Measurements from ENCODE around the gene CHAMP1. TPM values are rescaled to one million over a fixed set of nuclear protein-coding genes. Genes with fewer than 3 reads are reported as not detected.

Gene CHAMP1
- total RNA-seq, 2 experiments from 2014 or later = 11.0 to 12.2 TPM

DNA sequence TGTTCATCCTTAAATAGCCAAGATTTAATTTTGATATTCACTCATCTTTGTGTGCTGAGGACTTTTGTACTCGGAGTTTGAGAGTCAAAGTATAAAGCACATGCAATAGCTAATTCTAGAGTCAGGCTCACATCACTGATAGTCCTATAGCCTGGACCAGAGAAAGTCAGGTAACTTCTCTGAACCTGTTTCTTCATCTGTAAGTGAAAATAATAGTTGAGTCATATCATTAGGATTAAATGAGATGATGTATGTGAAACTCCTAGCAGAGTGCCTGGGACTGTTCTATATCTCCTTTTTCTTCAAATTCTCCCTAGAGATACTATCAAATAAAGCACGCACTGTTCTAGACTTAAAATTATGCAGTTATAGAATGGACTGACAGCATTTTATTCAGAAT lies 9.0 kb downstream of the CHAMP1 start:
- TF ChIP-seq, protein P1, sequence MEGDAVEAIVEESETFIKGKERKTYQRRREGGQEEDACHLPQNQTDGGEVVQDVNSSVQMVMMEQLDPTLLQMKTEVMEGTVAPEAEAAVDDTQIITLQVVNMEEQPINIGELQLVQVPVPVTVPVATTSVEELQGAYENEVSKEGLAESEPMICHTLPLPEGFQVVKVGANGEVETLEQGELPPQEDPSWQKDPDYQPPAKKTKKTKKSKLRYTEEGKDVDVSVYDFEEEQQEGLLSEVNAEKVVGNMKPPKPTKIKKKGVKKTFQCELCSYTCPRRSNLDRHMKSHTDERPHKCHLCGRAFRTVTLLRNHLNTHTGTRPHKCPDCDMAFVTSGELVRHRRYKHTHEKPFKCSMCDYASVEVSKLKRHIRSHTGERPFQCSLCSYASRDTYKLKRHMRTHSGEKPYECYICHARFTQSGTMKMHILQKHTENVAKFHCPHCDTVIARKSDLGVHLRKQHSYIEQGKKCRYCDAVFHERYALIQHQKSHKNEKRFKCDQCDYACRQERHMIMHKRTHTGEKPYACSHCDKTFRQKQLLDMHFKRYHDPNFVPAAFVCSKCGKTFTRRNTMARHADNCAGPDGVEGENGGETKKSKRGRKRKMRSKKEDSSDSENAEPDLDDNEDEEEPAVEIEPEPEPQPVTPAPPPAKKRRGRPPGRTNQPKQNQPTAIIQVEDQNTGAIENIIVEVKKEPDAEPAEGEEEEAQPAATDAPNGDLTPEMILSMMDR (IDR thresholded peaks at IDR 0.05) = no peak
- H3K9me3 Mint-ChIP-seq = no peaks in the 10 kb centered on the region
- ChIA-PET POLR2A (no interaction called here), CTCF (no interaction called here)
- peaks cover 2% of the 10 kb centered on the region for H3K4me1 ChIP-seq (ENCODE audit: insufficient read depth, low read length)
- no peaks in the 10 kb centered on the region for H3K27me3 ChIP-seq (ENCODE audit: control insufficient read depth in 1 of 2, insufficient read depth in 2 of 2, low read length in 2 of 2)
- no peaks in the 10 kb centered on the region for H3K27me3 Mint-ChIP-seq
- H3K36me3 ChIP-seq (ENCODE audit: insufficient read depth, low read length) = peaks cover 57% of the 10 kb centered on the region
- H3K4me3 Mint-ChIP-seq = no peak overlapping the region
- no peak overlapping the region for H3K27ac ChIP-seq (ENCODE audit: low read depth in 1 of 2, low read length in 2 of 2)
- peaks cover 32% of the 10 kb centered on the region for H3K4me1 Mint-ChIP-seq (ENCODE audit: low read depth)
- ATAC-seq (ENCODE audit: poor library complexity) (no peak), DNase-seq (no peak)
- no peak overlapping the region for H3K27ac Mint-ChIP-seq
- H3K4me3 ChIP-seq (ENCODE audit: low read length) = no peak overlapping the region
- H3K36me3 Mint-ChIP-seq (ENCODE audit: low read depth) = peaks cover 86% of the 10 kb centered on the region
- H3K9me3 ChIP-seq (ENCODE audit: control insufficient read depth in 1 of 2, insufficient read depth in 1 of 2, low read length in 2 of 2) = no peaks in the 10 kb centered on the region
- intact Hi-C loops (cut with DNase I, micrococcal nuclease) = no loop called here

DNA sequence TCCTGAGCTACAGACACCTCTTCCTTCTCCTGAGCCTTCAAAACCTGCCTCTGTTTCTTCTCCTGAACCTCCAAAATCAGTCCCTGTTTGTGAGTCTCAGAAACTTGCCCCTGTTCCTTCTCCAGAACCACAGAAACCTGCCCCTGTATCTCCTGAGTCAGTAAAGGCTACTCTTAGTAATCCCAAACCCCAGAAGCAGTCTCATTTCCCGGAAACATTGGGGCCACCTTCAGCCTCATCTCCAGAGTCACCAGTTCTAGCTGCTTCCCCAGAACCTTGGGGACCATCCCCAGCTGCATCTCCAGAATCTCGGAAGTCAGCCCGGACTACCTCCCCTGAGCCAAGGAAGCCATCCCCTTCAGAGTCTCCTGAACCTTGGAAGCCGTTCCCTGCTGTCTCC lies 10.0 kb downstream of the CHAMP1 start:
- H3K36me3 Mint-ChIP-seq (ENCODE audit: low read depth) = peaks cover 84% of the 10 kb centered on the region
- ATAC-seq (ENCODE audit: poor library complexity) = no peak
- TF ChIP-seq, protein P1 (IDR thresholded peaks at IDR 0.05) = no peak
- no peaks in the 10 kb centered on the region for H3K9me3 Mint-ChIP-seq
- H3K27me3 Mint-ChIP-seq = no peaks in the 10 kb centered on the region
- H3K4me3 Mint-ChIP-seq = no peak overlapping the region
- intact Hi-C loops (cut with DNase I, micrococcal nuclease) = no loop called here
- H3K36me3 ChIP-seq (ENCODE audit: insufficient read depth, low read length) = peaks cover 60% of the 10 kb centered on the region
- no peaks in the 10 kb centered on the region for H3K9me3 ChIP-seq (ENCODE audit: control insufficient read depth in 1 of 2, insufficient read depth in 1 of 2, low read length in 2 of 2)
- no peak overlapping the region for H3K4me3 ChIP-seq (ENCODE audit: low read length)
- ChIA-PET CTCF (no interaction called here), POLR2A (no interaction called here)
- no peaks in the 10 kb centered on the region for H3K27me3 ChIP-seq (ENCODE audit: control insufficient read depth in 1 of 2, insufficient read depth in 2 of 2, low read length in 2 of 2)
- peaks cover 22% of the 10 kb centered on the region for H3K4me1 Mint-ChIP-seq (ENCODE audit: low read depth)
- no peak overlapping the region for H3K27ac ChIP-seq (ENCODE audit: low read depth in 1 of 2, low read length in 2 of 2)
- H3K27ac Mint-ChIP-seq = no peak overlapping the region
- no peak for DNase-seq
- no peaks in the 10 kb centered on the region for H3K4me1 ChIP-seq (ENCODE audit: insufficient read depth, low read length)

DNA sequence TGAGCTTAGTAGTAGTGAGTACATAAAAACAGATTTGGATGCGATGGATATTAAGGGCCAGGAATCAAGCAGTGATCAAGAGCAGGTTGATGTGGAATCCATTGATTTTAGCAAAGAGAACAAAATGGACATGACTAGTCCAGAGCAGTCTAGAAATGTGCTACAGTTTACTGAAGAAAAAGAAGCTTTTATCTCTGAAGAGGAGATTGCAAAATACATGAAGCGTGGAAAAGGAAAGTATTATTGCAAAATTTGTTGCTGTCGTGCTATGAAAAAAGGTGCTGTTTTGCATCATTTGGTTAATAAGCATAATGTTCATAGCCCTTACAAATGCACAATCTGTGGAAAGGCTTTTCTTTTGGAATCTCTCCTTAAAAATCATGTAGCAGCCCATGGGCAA lies 11.4 kb downstream of the CHAMP1 start:
- no peak for ATAC-seq (ENCODE audit: poor library complexity)
- H3K27me3 ChIP-seq (ENCODE audit: control insufficient read depth in 1 of 2, insufficient read depth in 2 of 2, low read length in 2 of 2) = no peaks in the 10 kb centered on the region
- Mint-ChIP-seq H3K4me1 (ENCODE audit: low read depth) (peaks cover 11% of the 10 kb centered on the region), H3K9me3 (no peaks in the 10 kb centered on the region), H3K27ac (no peak overlapping the region), H3K4me3 (no peak overlapping the region), H3K27me3 (no peaks in the 10 kb centered on the region), H3K36me3 (ENCODE audit: low read depth) (peaks cover 71% of the 10 kb centered on the region)
- intact Hi-C loops (cut with DNase I, micrococcal nuclease) = no loop called here
- CTCF ChIA-PET = interaction anchor here (1.2 to 1.5 kb wide), 2 partner anchors 11 to 45 kb away, joined by 3 read pairs; no protein-coding TSS in a partner anchor
- POLR2A ChIA-PET = no interaction called here
- H3K27ac ChIP-seq (ENCODE audit: low read depth in 1 of 2, low read length in 2 of 2) = no peak overlapping the region
- no peak for DNase-seq
- H3K4me3 ChIP-seq (ENCODE audit: low read length) = no peak overlapping the region
- H3K9me3 ChIP-seq (ENCODE audit: control insufficient read depth in 1 of 2, insufficient read depth in 1 of 2, low read length in 2 of 2) = no peaks in the 10 kb centered on the region
- TF ChIP-seq, protein P1 (IDR thresholded peaks at IDR 0.05) = no peak
- peaks cover 55% of the 10 kb centered on the region for H3K36me3 ChIP-seq (ENCODE audit: insufficient read depth, low read length)
- H3K4me1 ChIP-seq (ENCODE audit: insufficient read depth, low read length) = no peaks in the 10 kb centered on the region

Data from CD4-positive, alpha-beta T cell (primary cell).